Stimulated activated naive B cell treated with anti-CD40 and anti-IgM and Interleukin-4, amounts not matched to agents 10 μg/mL and 1 μg/mL and 100 μg/mL, for 72 hours (primary cell): ENCODE data around the gene TRIM22.
A peak's percentile ranks its signal among the peaks of the same experiment; 100 is the strongest.
"Not testable (repeated sequence)": the region's sequence is repeated elsewhere in the genome, so short reads cannot be mapped to it uniquely, and the experiment has no call there.

Source experiments
- ATAC-seq, 2 donors: fragments of 150-1000 bp; cut with Tn5 transposase; replicated peaks; 2 replicates each; pipeline ENCODE4 v1.10.0; 2021; ENCODE audit warnings: moderate library complexity in 1 of 2
- DNase-seq: peaks from one replicate; pipeline ENCODE4 v3.0.0; 2021
- H3K27ac Mint-ChIP-seq: one replicate; pipeline ENCODE4 v1.8.0; 2022; ENCODE audit warnings: mild to moderate bottlenecking, mixed read lengths
- H3K27me3 Mint-ChIP-seq, 2 donors: one replicate each; pipeline ENCODE4 v1.8.0; 2022; ENCODE audit warnings: mixed read lengths in 2 of 2
- H3K36me3 Mint-ChIP-seq, 2 donors: one replicate each; pipeline ENCODE4 v1.8.0; 2022; ENCODE audit warnings: mixed read lengths in 2 of 2, mild to moderate bottlenecking in 1 of 2
- H3K4me1 Mint-ChIP-seq, 2 donors: one replicate each; pipeline ENCODE4 v1.8.0; 2022; ENCODE audit warnings: mixed read lengths in 2 of 2, mild to moderate bottlenecking in 1 of 2
- H3K4me3 Mint-ChIP-seq, 2 donors: one replicate each; pipeline ENCODE4 v1.8.0; 2022; ENCODE audit warnings: mild to moderate bottlenecking in 2 of 2, mixed read lengths in 2 of 2, moderate library complexity in 1 of 2
- H3K9me3 Mint-ChIP-seq, 2 donors: one replicate each; pipeline ENCODE4 v1.8.0; 2022; ENCODE audit warnings: mixed read lengths in 2 of 2, mild to moderate bottlenecking in 1 of 2

Gene TRIM22

GRCh38 chr11:5683620-5684019 is 6.0 kb upstream of the TRIM22 start:
- Mint-ChIP-seq H3K27ac (peak overlapping the region; percentile 93), H3K4me3 (peak overlapping the region; percentile 88)

GRCh38 chr11:5684036-5684645 is 5.4 kb upstream of the TRIM22 start:
- ATAC-seq (peak; percentile 33), DNase-seq (no peak)
- Mint-ChIP-seq H3K27me3 (no peaks in the 10 kb centered on the region), H3K4me1 (peaks cover 20 to 40% of the 10 kb centered on the region in 2 donors), H3K9me3 (no peaks in the 10 kb centered on the region), H3K4me3 (peak overlapping the region; percentile 88), H3K36me3 (peaks cover 9 to 17% of the 10 kb centered on the region in 2 donors), H3K27ac (peak overlapping the region; percentile 93)

More at GRCh38 chr11:5683620-5684019, 6.0 kb upstream of the TRIM22 start:
- Mint-ChIP-seq H3K36me3 (peaks cover 9 to 23% of the 10 kb centered on the region in 2 donors), H3K4me1 (peaks cover 20 to 42% of the 10 kb centered on the region in 2 donors)
- not testable (repeated sequence) for H3K27me3 Mint-ChIP-seq, ATAC-seq, H3K9me3 Mint-ChIP-seq, DNase-seq

- Mint-ChIP-seq H3K27ac (peak within 1 kb of the TSS; percentile 93), H3K27me3 (no peaks in the 10 kb centered on the region), H3K9me3 (no peaks in the 10 kb centered on the region), H3K4me1 (peaks cover 22 to 40% of the 10 kb centered on the region in 2 donors), H3K4me3 (peak within 1 kb of the TSS; percentile 88), H3K36me3 (peaks cover 3 to 11% of the 10 kb centered on the region in 2 donors)
- ATAC-seq: peak; percentile 84 to 85
- DNase-seq: peak; percentile 76
Measured at GRCh38 chr11:5684646-5685362, 4.8 kb upstream of the TRIM22 start, which contains the start of gene TRIM5. Gene TRIM5 (minus strand): TSS chr11:5685074. CDS start chr11:5680177, 4,897 bp downstream.

GRCh38 chr11:5686426-5686825 is 3.2 kb upstream of the TRIM22 start:
- H3K4me3 Mint-ChIP-seq: no peak overlapping the region
- DNase-seq: no peak
- no peaks in the 10 kb centered on the region for H3K27me3 Mint-ChIP-seq
- H3K27ac Mint-ChIP-seq: no peak overlapping the region
- ATAC-seq: no peak
- H3K9me3 Mint-ChIP-seq: no peaks in the 10 kb centered on the region
- peaks cover 34 to 52% of the 10 kb centered on the region in 2 donors for H3K4me1 Mint-ChIP-seq
- peaks cover 0 to 5% of the 10 kb centered on the region in 2 donors for H3K36me3 Mint-ChIP-seq

- no peak overlapping the region for H3K27ac Mint-ChIP-seq
- peaks cover 41 to 60% of the 10 kb centered on the region in 2 donors for H3K4me1 Mint-ChIP-seq
- DNase-seq: no peak
- H3K9me3 Mint-ChIP-seq: no peaks in the 10 kb centered on the region
- no peak overlapping the region for H3K4me3 Mint-ChIP-seq
- no peak for ATAC-seq
- peaks cover 0 to 3% of the 10 kb centered on the region in 2 donors for H3K36me3 Mint-ChIP-seq
- H3K27me3 Mint-ChIP-seq: no peaks in the 10 kb centered on the region
Measured at GRCh38 chr11:5688482-5688881, 1.1 kb upstream of the TRIM22 start.

- ATAC-seq (peak in 1 of 2 donors; percentile 3), DNase-seq (no peak)
- H3K27me3 Mint-ChIP-seq: no peaks in the 10 kb centered on the region
- H3K27ac Mint-ChIP-seq: peak overlapping the region; percentile 95
- peaks cover 42 to 57% of the 10 kb centered on the region in 2 donors for H3K4me1 Mint-ChIP-seq
- H3K4me3 Mint-ChIP-seq: peak overlapping the region; percentile 88 to 95
- no peaks in the 10 kb centered on the region for H3K36me3 Mint-ChIP-seq
- no peaks in the 10 kb centered on the region for H3K9me3 Mint-ChIP-seq
Measured at GRCh38 chr11:5690216-5690615, 626 bp downstream of the TRIM22 start.

- peak overlapping the region; percentile 88 to 95 for H3K4me3 Mint-ChIP-seq
- no peak for ATAC-seq
- H3K4me1 Mint-ChIP-seq: peaks cover 41 to 61% of the 10 kb centered on the region in 2 donors
- no peak for DNase-seq
- H3K27ac Mint-ChIP-seq: peak overlapping the region; percentile 95
- no peaks in the 10 kb centered on the region for H3K36me3 Mint-ChIP-seq
- H3K27me3 Mint-ChIP-seq: no peaks in the 10 kb centered on the region
- H3K9me3 Mint-ChIP-seq: no peaks in the 10 kb centered on the region
Measured at GRCh38 chr11:5690736-5691135, 1.1 kb downstream of the TRIM22 start.

GRCh38 chr11:5691238-5691963 is 1.8 kb downstream of the TRIM22 start:
- not testable (repeated sequence) for H3K36me3 Mint-ChIP-seq, ATAC-seq, DNase-seq, H3K27me3 Mint-ChIP-seq, H3K9me3 Mint-ChIP-seq
- Mint-ChIP-seq H3K4me1 (peaks cover 43 to 67% of the 10 kb centered on the region in 2 donors), H3K27ac (peak overlapping the region; percentile 95), H3K4me3 (peak overlapping the region; percentile 88 to 95)

- Mint-ChIP-seq H3K36me3 (peaks cover 2 to 5% of the 10 kb centered on the region in 2 donors), H3K27me3 (no peaks in the 10 kb centered on the region)
Measured at GRCh38 chr11:5691964-5692361, 2.4 kb downstream of the TRIM22 start.

GRCh38 chr11:5694642-5695041 is 5.1 kb downstream of the TRIM22 start:
- peak overlapping the region in 1 of 2 donors; percentile 11 for H3K4me3 Mint-ChIP-seq
- peaks cover 43 to 70% of the 10 kb centered on the region in 2 donors for H3K4me1 Mint-ChIP-seq
- no peaks in the 10 kb centered on the region for H3K27me3 Mint-ChIP-seq
- H3K9me3 Mint-ChIP-seq: no peaks in the 10 kb centered on the region
- H3K27ac Mint-ChIP-seq: peak overlapping the region; percentile 49
- peaks cover 2 to 9% of the 10 kb centered on the region in 2 donors for H3K36me3 Mint-ChIP-seq
- no peak for ATAC-seq
- no peak for DNase-seq

More at GRCh38 chr11:5691964-5692361, 2.4 kb downstream of the TRIM22 start:
- H3K27ac Mint-ChIP-seq: peak overlapping the region; percentile 89
- DNase-seq (no peak), ATAC-seq (no peak)
- H3K4me3 Mint-ChIP-seq: peak overlapping the region; percentile 67 to 88
- H3K4me1 Mint-ChIP-seq: peaks cover 45 to 73% of the 10 kb centered on the region in 2 donors
- H3K9me3 Mint-ChIP-seq: no peaks in the 10 kb centered on the region

GRCh38 chr11:5695580-5695979 is 6.0 kb downstream of the TRIM22 start:
- H3K9me3 Mint-ChIP-seq: no peaks in the 10 kb centered on the region
- no peak for DNase-seq
- H3K27me3 Mint-ChIP-seq: no peaks in the 10 kb centered on the region

GRCh38 chr11:5696210-5696609 is 6.6 kb downstream of the TRIM22 start:
- H3K4me3 Mint-ChIP-seq: no peak overlapping the region
- H3K4me1 Mint-ChIP-seq: peaks cover 33 to 65% of the 10 kb centered on the region in 2 donors
- ATAC-seq: no peak
- H3K27me3 Mint-ChIP-seq: no peaks in the 10 kb centered on the region
- no peaks in the 10 kb centered on the region for H3K9me3 Mint-ChIP-seq
- peak overlapping the region; percentile 48 for H3K27ac Mint-ChIP-seq
- H3K36me3 Mint-ChIP-seq: peaks cover 2 to 9% of the 10 kb centered on the region in 2 donors
- DNase-seq: no peak

More at GRCh38 chr11:5695580-5695979, 6.0 kb downstream of the TRIM22 start:
- Mint-ChIP-seq H3K36me3 (peaks cover 2 to 9% of the 10 kb centered on the region in 2 donors), H3K27ac (no peak overlapping the region), H3K4me3 (no peak overlapping the region), H3K4me1 (peaks cover 37 to 67% of the 10 kb centered on the region in 2 donors)
- ATAC-seq: no peak

- Mint-ChIP-seq H3K9me3 (no peaks in the 10 kb centered on the region), H3K4me1 (peaks cover 23 to 59% of the 10 kb centered on the region in 2 donors), H3K27me3 (no peaks in the 10 kb centered on the region), H3K36me3 (peaks cover 2 to 9% of the 10 kb centered on the region in 2 donors), H3K4me3 (no peak overlapping the region), H3K27ac (no peak overlapping the region)
- no peak for DNase-seq
- ATAC-seq: no peak
Measured at GRCh38 chr11:5698281-5698680, 8.7 kb downstream of the TRIM22 start.

- H3K36me3 Mint-ChIP-seq: peaks cover 2 to 13% of the 10 kb centered on the region in 2 donors
- no peak for DNase-seq
- peaks cover 14 to 55% of the 10 kb centered on the region in 2 donors for H3K4me1 Mint-ChIP-seq
Measured at GRCh38 chr11:5700421-5701054, 10.9 kb downstream of the TRIM22 start.

More at GRCh38 chr11:5700421-5701054, 10.9 kb downstream of the TRIM22 start:
- peak overlapping the region; percentile 78 to 84 for H3K4me3 Mint-ChIP-seq
- H3K9me3 Mint-ChIP-seq: no peaks in the 10 kb centered on the region
- peak; percentile 55 to 72 for ATAC-seq
- H3K27me3 Mint-ChIP-seq: no peaks in the 10 kb centered on the region
- peak overlapping the region; percentile 93 for H3K27ac Mint-ChIP-seq
